GM18520 (cell line): ENCODE results near the gene CERS5.

Experiments
- ATAC-seq: cut with Tn5 transposase; IDR thresholded peaks from one replicate; pipeline ENCODE4 v1.9.1; 2021; ENCODE audit not compliant: unreplicated experiment

The CERS5 gene

DNA sequence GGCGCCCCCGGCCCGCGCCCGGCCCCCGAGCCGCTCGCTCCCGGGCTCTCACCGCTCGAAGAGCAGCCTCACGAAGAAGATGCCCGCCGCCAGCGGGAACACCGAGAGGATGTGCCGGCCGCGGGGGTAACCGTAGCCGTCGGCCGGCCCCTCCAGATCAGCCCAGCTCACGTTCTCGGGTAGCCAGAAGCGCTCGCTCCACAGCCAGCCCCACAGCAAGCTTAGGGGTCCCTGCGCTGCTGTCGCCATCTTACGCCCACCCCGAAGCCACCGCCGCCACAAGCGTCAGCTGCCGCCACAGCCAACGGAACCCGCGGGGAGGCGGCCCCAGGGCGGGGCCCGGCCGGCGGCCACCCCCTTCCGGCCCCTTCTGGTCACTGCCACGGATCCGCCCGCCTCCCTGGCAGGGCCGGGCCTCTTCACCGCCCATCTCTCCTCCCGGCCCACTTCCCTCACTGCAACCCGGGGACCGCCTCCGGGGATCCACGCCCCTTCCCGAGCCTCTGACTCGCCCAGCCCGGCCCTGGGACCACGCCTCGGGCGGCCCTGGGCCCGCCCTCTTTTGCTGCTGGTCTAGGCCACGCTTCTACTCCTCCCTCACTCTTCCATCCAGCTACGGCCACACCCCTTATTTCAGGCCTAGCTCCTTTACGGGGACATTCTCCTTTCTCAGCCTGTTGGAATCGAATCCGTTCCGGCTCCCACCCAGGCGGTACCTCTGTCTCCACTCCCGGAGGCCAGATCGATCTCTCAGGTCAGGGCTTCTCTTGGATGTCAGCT lies at the start of gene CERS5:
CERS5 (minus strand) TSS at position 321 of the 780 bp plus-strand sequence; CDS start at position 249, 72 bp downstream.
- peak; percentile 97 for ATAC-seq

DNA sequence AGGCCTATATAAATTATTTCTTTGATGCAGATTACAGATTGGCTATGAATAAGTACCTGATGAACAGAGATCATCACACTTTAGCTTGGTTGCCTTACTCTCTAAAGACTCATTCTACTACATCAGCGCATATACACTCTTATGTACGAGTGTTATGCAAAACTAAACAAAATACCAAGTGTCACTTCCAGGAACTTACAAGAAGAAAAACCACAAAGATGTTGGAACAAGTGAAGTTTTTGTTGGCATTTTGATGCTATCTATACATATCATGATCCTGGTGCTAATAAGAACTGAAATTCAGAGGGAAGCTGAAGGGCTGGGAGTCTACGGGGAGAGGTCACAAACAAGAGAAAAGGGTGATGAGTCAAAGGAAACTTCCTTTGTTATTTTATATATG lies 47.9 kb upstream of the CERS5 start:
- no peak for ATAC-seq

DNA sequence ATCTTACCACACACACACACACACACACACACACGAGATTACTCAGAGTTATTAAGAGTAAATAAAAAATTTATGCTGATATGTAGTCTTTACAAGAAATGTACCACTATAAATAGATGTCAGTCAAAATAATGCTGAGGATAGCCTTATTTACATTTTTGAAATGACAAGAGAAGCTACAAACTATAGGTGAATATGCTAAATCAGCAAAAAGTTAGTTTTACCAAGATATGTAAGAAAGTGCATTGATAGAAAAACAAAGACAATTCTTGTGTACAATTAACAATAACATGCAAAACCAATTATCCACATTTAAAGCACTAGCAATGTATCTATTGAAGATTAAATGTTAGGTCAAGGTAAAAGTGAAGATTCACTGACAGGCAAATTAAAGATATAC lies 46.8 kb upstream of the CERS5 start:
- ATAC-seq: no peak

GRCh38 chr12:50213439-50213838 lies 46.3 kb upstream of the CERS5 start:
- ATAC-seq: no peak

- no peak for ATAC-seq
Observed at GRCh38 chr12:50212071-50212467, 44.9 kb upstream of the CERS5 start.

DNA sequence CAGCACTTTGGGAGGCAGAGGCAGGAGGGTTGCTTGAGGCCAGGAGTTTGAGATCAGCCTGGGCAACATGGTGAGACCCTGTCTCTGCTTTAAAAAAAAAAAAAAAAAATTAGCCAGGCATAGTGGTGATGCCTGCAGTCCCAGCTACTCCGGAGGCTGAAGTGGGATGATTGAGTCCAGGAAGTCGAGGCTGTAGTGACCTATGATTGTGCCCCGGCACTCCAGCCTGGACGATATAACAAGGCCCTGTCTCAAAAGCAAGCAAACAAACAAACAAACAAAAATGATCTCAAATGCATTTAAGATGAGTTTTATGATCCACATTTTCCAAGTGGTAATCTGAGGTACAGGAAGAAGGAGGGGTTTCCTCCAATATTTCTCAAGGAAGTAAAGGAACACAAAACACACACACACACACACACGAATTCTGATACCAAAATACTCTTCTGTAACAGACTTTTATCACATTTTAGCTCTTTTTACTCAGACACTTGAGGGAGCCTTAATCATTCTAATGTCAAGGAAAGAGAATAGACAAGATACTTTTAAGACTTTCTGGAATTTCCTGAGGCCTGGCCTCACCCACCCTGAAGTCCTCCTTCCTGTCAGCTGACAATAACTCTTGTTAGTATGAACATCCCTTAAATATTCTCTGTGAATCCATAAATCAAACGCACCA lies 44.4 kb upstream of the CERS5 start:
- ATAC-seq: no peak

- ATAC-seq: no peak
Observed at GRCh38 chr12:50207424-50207823, 40.3 kb upstream of the CERS5 start.

GRCh38 chr12:50205648-50206047 lies 38.5 kb upstream of the CERS5 start:
- no peak for ATAC-seq

- no peak for ATAC-seq
Observed at GRCh38 chr12:50203691-50204090, 36.5 kb upstream of the CERS5 start.

- ATAC-seq: no peak
Observed at GRCh38 chr12:50201987-50202521, 34.9 kb upstream of the CERS5 start.

- no peak for ATAC-seq
Observed at GRCh38 chr12:50200552-50201273, 33.5 kb upstream of the CERS5 start.

- ATAC-seq: no peak
Observed at GRCh38 chr12:50198829-50199228, 31.7 kb upstream of the CERS5 start.

DNA sequence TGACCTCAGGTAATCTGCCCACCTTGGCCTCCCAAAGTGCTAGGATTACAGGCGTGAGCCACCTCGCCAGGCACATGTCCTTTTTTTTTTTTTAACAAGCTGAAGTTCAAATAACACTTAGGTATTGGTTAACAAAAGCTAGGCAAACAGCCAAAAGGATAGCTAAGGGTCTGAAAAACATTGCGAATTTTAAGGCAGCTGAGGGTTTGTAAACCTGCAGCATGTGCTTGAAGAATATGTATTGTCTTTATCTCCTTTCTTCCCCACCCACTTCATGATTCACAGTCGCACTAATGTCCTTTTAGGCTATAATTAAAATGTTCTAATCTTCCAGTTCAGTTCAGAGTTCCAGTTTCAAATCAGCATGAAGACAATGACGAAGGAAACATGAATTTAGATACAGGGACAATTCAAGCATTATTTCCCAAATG lies 30.1 kb upstream of the CERS5 start:
- no peak for ATAC-seq

- ATAC-seq: no peak
Observed at GRCh38 chr12:50196537-50196936, 29.4 kb upstream of the CERS5 start.

DNA sequence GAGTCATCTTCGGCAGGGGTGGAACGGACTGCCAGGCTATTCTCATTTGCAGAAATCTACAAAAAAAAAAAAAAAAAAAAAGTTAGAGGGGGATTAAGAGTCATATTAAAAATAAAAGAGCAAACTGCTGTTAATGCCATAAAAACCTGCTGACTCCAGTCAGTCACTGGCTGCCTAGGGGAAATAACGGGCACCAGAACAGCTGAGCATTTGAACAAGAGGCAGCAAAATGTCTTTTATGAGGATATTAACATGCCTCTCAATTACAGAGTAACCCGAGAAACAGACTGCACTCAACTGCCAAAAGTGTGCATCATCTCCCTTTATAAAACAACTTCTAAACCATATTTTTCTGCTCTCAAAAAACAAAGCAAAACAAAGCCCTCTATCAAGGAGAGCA lies 28.7 kb upstream of the CERS5 start:
- no peak for ATAC-seq

GRCh38 chr12:50192908-50193307 lies 25.7 kb upstream of the CERS5 start:
- ATAC-seq: no peak

GRCh38 chr12:50192236-50192635 lies 25.1 kb upstream of the CERS5 start:
- ATAC-seq: no peak

DNA sequence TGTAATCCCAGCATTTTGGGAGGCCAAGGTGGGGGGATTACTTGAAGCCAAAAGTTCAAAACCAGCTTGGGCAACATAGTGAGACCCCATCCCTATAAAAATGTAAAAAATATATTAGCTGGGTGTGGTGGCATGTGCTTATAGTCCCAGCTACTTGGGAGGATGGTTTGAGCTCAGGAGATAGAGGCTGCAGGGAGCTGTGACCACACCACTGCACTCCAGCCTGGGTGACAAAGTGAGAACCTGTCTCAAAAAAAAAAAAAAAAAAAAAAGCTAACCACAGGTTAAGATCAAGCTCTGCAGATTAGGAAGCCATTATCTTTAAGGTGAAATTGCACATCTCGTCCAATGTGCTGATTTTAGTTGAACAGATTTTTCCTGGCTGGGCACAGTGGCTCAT lies 23.7 kb upstream of the CERS5 start:
- ATAC-seq: no peak

DNA sequence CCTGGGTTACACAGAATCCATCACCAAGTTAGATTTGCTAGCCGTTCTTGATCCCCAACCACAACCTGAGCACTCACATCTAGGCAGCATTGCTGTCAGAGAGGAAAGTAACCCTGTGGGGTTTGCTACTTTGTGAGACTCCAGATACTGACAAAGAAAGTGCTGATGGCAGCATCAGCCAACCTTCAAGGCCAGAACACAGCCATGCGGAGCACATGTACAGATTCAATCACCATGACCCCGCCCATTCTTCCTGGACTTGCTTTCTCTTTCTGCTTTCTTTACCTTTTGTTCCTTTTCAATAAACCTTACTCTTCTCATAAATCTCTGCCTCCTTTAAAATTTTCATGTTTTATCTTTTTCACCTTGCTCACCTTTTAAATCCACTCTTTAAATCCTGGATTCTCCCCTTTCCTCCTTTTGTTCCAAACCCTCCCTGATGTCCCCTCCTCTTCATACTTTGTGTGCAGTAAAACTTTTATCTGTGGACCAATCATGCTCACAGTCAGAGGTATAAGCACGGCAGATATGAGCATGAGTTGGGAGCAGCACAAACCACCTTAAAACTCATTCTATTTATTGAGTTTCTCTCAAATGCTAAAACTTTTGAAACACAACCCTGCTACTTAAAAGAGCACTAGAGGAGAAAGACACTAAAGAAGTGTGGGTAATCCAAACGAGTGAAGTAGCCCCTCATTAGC lies 21.9 kb upstream of the CERS5 start:
- no peak for ATAC-seq

DNA sequence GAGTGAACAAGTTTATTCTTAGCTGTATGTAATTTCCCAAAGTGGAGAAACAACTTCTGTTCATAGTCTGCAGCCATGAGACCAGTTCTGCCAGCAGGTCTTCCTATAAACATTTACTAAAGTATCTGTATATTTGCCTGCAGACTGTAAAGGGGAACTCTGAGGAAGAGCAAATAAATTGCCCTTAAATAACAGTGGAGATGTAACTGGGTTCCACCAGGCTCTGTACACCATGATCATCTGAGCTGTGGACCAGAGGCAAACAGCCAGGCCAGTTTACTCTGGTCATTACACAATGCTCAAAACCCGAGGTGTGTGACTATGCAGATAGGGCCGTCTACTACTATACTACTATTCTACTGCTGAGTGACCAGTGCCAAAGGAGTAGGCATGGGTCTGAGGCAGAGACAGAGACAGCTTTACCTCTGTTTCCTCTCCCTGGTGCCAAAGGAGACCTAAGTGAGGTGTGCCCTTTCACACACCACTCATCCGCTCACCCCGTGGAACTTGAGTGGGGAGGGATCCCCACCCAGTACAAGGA lies 21.1 kb upstream of the CERS5 start:
- no peak for ATAC-seq
